Astrocyte (in vitro differentiated cells and primary cell): Measurements from ENCODE around the gene CTBP1. TPM values are rescaled to one million over a fixed set of nuclear protein-coding genes. Genes with fewer than 3 reads are reported as not detected.

Source experiments
- DNase-seq: peaks from one replicate; pipeline ENCODE4 v3.0.0-alpha.2; 2010; ENCODE audit warnings: low read depth
- FAIRE-seq: peaks from 2 replicates; lab custom pipeline; 2011; peaks lifted over from hg19 to GRCh38; lab: Jason Lieb, UNC
- H2AFZ ChIP-seq: 2 replicates; pipeline ENCODE4 v1.6.0; 2012; ENCODE audit warnings: low read depth, low read length, inconsistent platforms
- H3K27ac ChIP-seq: 2 replicates; pipeline ENCODE4 v1.5.1; 2011; ENCODE audit warnings: low read depth, low read length, inconsistent platforms
- H3K27me3 ChIP-seq: 2 replicates; pipeline ENCODE4 v1.6.0; 2011; ENCODE audit warnings: low read length, inconsistent platforms; ENCODE audit not compliant: insufficient read depth
- H3K36me3 ChIP-seq: 2 replicates; pipeline ENCODE4 v1.5.1; 2011; ENCODE audit warnings: low read length, inconsistent platforms; ENCODE audit not compliant: insufficient read depth
- H3K4me1 ChIP-seq: 2 replicates; pipeline ENCODE4 v1.5.1; 2011; ENCODE audit warnings: low read length, inconsistent platforms; ENCODE audit not compliant: insufficient read depth
- H3K4me2 ChIP-seq: 2 replicates; pipeline ENCODE4 v1.6.0; 2012; ENCODE audit warnings: low read length, inconsistent platforms
- H3K4me3 ChIP-seq: 2 replicates; pipeline ENCODE4 v1.5.1; 2011; ENCODE audit warnings: low read depth, mild to moderate bottlenecking, low read length, inconsistent platforms; ENCODE audit not compliant: insufficient read depth
- H3K79me2 ChIP-seq: 2 replicates; pipeline ENCODE4 v1.6.0; 2012; ENCODE audit warnings: mild to moderate bottlenecking, low read length, inconsistent platforms; ENCODE audit not compliant: insufficient read depth
- H3K9ac ChIP-seq: 2 replicates; pipeline ENCODE4 v1.6.0; 2012; ENCODE audit warnings: mild to moderate bottlenecking, low read length, inconsistent platforms
- H3K9me3 ChIP-seq: 2 replicates; pipeline ENCODE4 v1.5.1; 2012; ENCODE audit warnings: low read depth, mild to moderate bottlenecking, low read length, inconsistent platforms; ENCODE audit not compliant: insufficient read depth
- H4K20me1 ChIP-seq: 2 replicates; pipeline ENCODE4 v1.6.0; 2012; ENCODE audit warnings: low read length, inconsistent platforms; ENCODE audit not compliant: insufficient read depth
- H3K27ac Mint-ChIP-seq: one replicate; pipeline ENCODE4 v1.8.0; 2021; ENCODE audit warnings: mild to moderate bottlenecking, mixed read lengths; ENCODE audit not compliant: unreplicated experiment
- H3K27me3 Mint-ChIP-seq: one replicate; pipeline ENCODE4 v1.8.0; 2021; ENCODE audit warnings: low read depth, mixed read lengths; ENCODE audit not compliant: unreplicated experiment
- H3K36me3 Mint-ChIP-seq: one replicate; pipeline ENCODE4 v1.8.0; 2021; ENCODE audit warnings: low read depth, mixed read lengths; ENCODE audit not compliant: unreplicated experiment
- H3K4me1 Mint-ChIP-seq: one replicate; pipeline ENCODE4 v1.8.0; 2021; ENCODE audit warnings: low read depth, mixed read lengths; ENCODE audit not compliant: unreplicated experiment
- H3K4me3 Mint-ChIP-seq: one replicate; pipeline ENCODE4 v1.8.0; 2021; ENCODE audit warnings: mild to moderate bottlenecking, moderate library complexity, mixed read lengths; ENCODE audit not compliant: unreplicated experiment
- H3K9me3 Mint-ChIP-seq: one replicate; pipeline ENCODE4 v1.8.0; 2021; ENCODE audit warnings: mild to moderate bottlenecking, mixed read lengths; ENCODE audit not compliant: unreplicated experiment
- EZH2 ChIP-seq: IDR thresholded peaks from 2 replicates; pipeline ENCODE4 v1.6.1; 2012; ENCODE audit warnings: mild to moderate bottlenecking, low read length, inconsistent platforms; ENCODE audit not compliant: insufficient read depth
- total RNA-seq: library from RNA; stranded (reverse); gene quantifications from 2 replicates; pipeline ENCODE4 v1.2.1, GENCODE V29; 2021
- TF ChIP-seq, protein P1 (sequence below): IDR thresholded peaks from 2 replicates; pipeline ENCODE4 v1.5.1; 2011; ENCODE audit warnings: low read depth, mild to moderate bottlenecking, inconsistent platforms, low read length, moderate library complexity; ENCODE audit not compliant: insufficient read depth

The CTBP1 gene
- total RNA-seq, 1 donor from 2014 or later = 136 TPM

DNA sequence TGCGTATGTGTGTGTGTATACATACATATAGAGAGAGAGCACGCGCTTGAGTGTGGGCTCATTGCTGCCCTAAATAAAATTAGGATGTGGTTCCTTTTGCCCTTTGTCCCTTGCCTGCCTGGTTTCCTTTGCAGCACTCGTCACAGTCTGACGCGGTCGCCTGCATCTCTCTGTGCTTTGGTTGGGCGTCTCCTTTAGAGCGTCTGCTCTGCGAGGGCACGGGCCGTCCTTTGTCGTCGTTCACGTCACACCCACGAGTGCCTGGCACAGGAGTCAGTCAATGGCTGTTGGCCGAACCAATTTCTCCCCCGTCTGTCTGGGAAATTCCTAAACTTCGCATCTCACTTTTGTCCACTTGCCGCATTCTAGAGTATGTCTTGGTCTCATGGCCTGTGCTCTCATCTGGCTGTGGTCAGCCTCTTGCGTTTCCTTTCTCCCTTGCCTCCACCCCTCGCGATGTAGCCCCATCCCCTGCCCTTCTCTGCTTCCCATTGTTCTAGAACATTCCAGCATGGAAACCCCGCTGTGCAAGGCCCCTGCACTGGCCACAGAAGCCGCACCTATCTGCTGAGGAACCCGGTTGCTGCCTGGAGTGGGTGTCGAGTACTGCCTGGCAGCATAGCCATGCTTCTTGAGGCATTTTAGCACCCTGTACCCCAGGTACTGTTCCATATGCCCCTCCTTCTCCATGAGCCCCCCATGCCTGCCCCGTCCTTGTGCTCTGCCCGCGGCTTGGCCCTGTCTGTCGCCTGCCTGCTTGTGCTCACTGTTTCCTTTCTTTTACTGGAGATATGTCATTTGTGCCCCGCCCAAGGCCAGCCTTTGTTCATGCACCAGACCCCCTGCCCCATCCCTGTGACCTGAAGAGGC lies 48.8 kb upstream of the CTBP1 start:
- peaks cover 32% of the 10 kb centered on the region for H3K4me1 Mint-ChIP-seq
- peaks cover 6% of the 10 kb centered on the region for H3K36me3 Mint-ChIP-seq
- Histone ChIP-seq H3K27ac (no peak overlapping the region), H3K4me1 (peaks cover 17% of the 10 kb centered on the region), H3K4me2 (no peak overlapping the region), H3K27me3 (no peaks in the 10 kb centered on the region), H3K79me2 (peaks cover 93% of the 10 kb centered on the region), H3K4me3 (no peak overlapping the region), H2AFZ (no peak overlapping the region), H4K20me1 (peaks cover 80% of the 10 kb centered on the region), H3K9me3 (no peaks in the 10 kb centered on the region), H3K9ac (no peak overlapping the region), H3K36me3 (peaks cover 8% of the 10 kb centered on the region)
- TF ChIP-seq, protein P1, sequence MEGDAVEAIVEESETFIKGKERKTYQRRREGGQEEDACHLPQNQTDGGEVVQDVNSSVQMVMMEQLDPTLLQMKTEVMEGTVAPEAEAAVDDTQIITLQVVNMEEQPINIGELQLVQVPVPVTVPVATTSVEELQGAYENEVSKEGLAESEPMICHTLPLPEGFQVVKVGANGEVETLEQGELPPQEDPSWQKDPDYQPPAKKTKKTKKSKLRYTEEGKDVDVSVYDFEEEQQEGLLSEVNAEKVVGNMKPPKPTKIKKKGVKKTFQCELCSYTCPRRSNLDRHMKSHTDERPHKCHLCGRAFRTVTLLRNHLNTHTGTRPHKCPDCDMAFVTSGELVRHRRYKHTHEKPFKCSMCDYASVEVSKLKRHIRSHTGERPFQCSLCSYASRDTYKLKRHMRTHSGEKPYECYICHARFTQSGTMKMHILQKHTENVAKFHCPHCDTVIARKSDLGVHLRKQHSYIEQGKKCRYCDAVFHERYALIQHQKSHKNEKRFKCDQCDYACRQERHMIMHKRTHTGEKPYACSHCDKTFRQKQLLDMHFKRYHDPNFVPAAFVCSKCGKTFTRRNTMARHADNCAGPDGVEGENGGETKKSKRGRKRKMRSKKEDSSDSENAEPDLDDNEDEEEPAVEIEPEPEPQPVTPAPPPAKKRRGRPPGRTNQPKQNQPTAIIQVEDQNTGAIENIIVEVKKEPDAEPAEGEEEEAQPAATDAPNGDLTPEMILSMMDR = no peak
- TF ChIP-seq EZH2 = no peak
- H3K27ac Mint-ChIP-seq = peak overlapping the region; percentile 69
- no peak for FAIRE-seq
- H3K4me3 Mint-ChIP-seq = no peak overlapping the region
- no peak for DNase-seq
- H3K27me3 Mint-ChIP-seq = no peaks in the 10 kb centered on the region
- no peaks in the 10 kb centered on the region for H3K9me3 Mint-ChIP-seq

DNA sequence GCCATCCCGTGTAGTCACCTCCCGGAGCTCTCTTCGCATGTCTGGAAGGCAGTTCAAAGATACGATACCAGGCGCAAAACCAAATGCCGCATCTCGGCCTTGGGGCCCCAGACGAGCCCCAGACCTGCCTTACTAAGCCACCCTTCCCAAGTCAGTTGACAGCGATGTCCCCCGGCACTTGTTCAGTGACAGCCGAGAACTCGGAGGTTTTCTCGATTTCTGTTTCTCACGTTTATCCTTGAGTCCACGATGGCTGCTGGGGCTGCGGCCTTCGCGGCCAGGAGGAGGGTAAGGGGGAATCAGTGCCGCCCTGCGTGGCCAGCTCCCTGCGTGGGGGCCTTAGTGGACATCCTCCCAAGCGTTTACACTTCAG lies 48.1 kb upstream of the CTBP1 start:
- FAIRE-seq = no peak
- Histone ChIP-seq H3K9me3 (no peaks in the 10 kb centered on the region), H3K27ac (no peak overlapping the region), H3K79me2 (peaks cover 93% of the 10 kb centered on the region), H3K4me2 (no peak overlapping the region), H2AFZ (no peak overlapping the region), H3K4me1 (peaks cover 17% of the 10 kb centered on the region), H3K36me3 (peaks cover 8% of the 10 kb centered on the region), H4K20me1 (peaks cover 83% of the 10 kb centered on the region), H3K27me3 (no peaks in the 10 kb centered on the region), H3K4me3 (no peak overlapping the region), H3K9ac (no peak overlapping the region)
- Mint-ChIP-seq H3K27ac (peak overlapping the region; percentile 11), H3K4me1 (peaks cover 37% of the 10 kb centered on the region), H3K9me3 (no peaks in the 10 kb centered on the region), H3K36me3 (peaks cover 6% of the 10 kb centered on the region), H3K27me3 (no peaks in the 10 kb centered on the region), H3K4me3 (no peak overlapping the region)
- TF ChIP-seq, protein P1 = no peak
- no peak for TF ChIP-seq EZH2
- no peak for DNase-seq
